Measurements from ENCODE around the gene PRSS1.
"Not testable (repeated sequence)": the region's sequence is repeated elsewhere in the genome, so short reads cannot be mapped to it uniquely, and the experiment has no call there.

PRSS1 gene

GRCh38 chr7:142752376-142753225, 3.3 kb downstream of the PRSS1 start:
- H3K9ac ChIP-seq (ENCODE audit: low read depth, low read length): no peak overlapping the region
- no peaks in the 10 kb centered on the region for H3K79me2 ChIP-seq (ENCODE audit: insufficient read depth, low read length)
- H4K20me1 ChIP-seq (ENCODE audit: insufficient read depth, low read length): no peaks in the 10 kb centered on the region
- DNase-seq: no peak
- no peak overlapping the region for H2AFZ ChIP-seq (ENCODE audit: low read depth, low read length)
- no peak for TF ChIP-seq CTCF (IDR thresholded peaks at IDR 0.05; ENCODE audit: borderline replicate concordance, extremely low read depth, low read length, poor library complexity, severe bottlenecking)
- no peak for TF ChIP-seq EZH2 (IDR thresholded peaks at IDR 0.05; ENCODE audit: borderline replicate concordance, low read depth, low read length, severe bottlenecking)
- H3K4me3 ChIP-seq (ENCODE audit: low read depth in 1 of 2, low read length in 2 of 2): no peak overlapping the region
- no peaks in the 10 kb centered on the region for H3K36me3 ChIP-seq (ENCODE audit: insufficient read depth, low read length)
- no peak overlapping the region for H3K4me2 ChIP-seq (ENCODE audit: insufficient read depth, low read length)
- no peak overlapping the region for H3K27ac ChIP-seq (ENCODE audit: low read length)
- no peaks in the 10 kb centered on the region for H3K27me3 ChIP-seq (ENCODE audit: insufficient read depth, low read length, poor library complexity)
- no peaks in the 10 kb centered on the region for H3K4me1 ChIP-seq (ENCODE audit: insufficient read depth, low read length)
- no peak for ATAC-seq (ENCODE audit: insufficient read depth, low read depth)
- no peaks in the 10 kb centered on the region for H3K9me3 ChIP-seq (ENCODE audit: insufficient read depth, low read length, severe bottlenecking)

GRCh38 chr7:142753366-142753765, 4.1 kb downstream of the PRSS1 start:
- Histone ChIP-seq H3K27me3 (ENCODE audit: insufficient read depth, low read length, poor library complexity) (no peaks in the 10 kb centered on the region), H3K79me2 (ENCODE audit: insufficient read depth, low read length) (no peaks in the 10 kb centered on the region), H3K4me2 (ENCODE audit: insufficient read depth, low read length) (no peak overlapping the region), H4K20me1 (ENCODE audit: insufficient read depth, low read length) (no peaks in the 10 kb centered on the region), H2AFZ (ENCODE audit: low read depth, low read length) (no peak overlapping the region), H3K9ac (ENCODE audit: low read depth, low read length) (no peak overlapping the region), H3K9me3 (ENCODE audit: insufficient read depth, low read length, severe bottlenecking) (no peaks in the 10 kb centered on the region), H3K4me1 (ENCODE audit: insufficient read depth, low read length) (no peaks in the 10 kb centered on the region), H3K27ac (ENCODE audit: low read length) (no peak overlapping the region), H3K4me3 (ENCODE audit: low read depth in 1 of 2, low read length in 2 of 2) (no peak overlapping the region), H3K36me3 (ENCODE audit: insufficient read depth, low read length) (no peaks in the 10 kb centered on the region)
- ATAC-seq (ENCODE audit: insufficient read depth, low read depth) (no peak), DNase-seq (no peak)
- no peak for TF ChIP-seq EZH2 (IDR thresholded peaks at IDR 0.05; ENCODE audit: borderline replicate concordance, low read depth, low read length, severe bottlenecking)
- no peak for TF ChIP-seq CTCF (IDR thresholded peaks at IDR 0.05; ENCODE audit: borderline replicate concordance, extremely low read depth, low read length, poor library complexity, severe bottlenecking)

GRCh38 chr7:142753925-142754491, 4.7 kb downstream of the PRSS1 start:
- H3K4me3 ChIP-seq (ENCODE audit: low read depth in 1 of 2, low read length in 2 of 2); H3K27me3 ChIP-seq (ENCODE audit: insufficient read depth, low read length, poor library complexity); H4K20me1 ChIP-seq (ENCODE audit: insufficient read depth, low read length); H3K36me3 ChIP-seq (ENCODE audit: insufficient read depth, low read length); H3K9ac ChIP-seq (ENCODE audit: low read depth, low read length); ATAC-seq (ENCODE audit: insufficient read depth, low read depth); H3K4me2 ChIP-seq (ENCODE audit: insufficient read depth, low read length); H3K79me2 ChIP-seq (ENCODE audit: insufficient read depth, low read length); H2AFZ ChIP-seq (ENCODE audit: low read depth, low read length); H3K9me3 ChIP-seq (ENCODE audit: insufficient read depth, low read length, severe bottlenecking); H3K4me1 ChIP-seq (ENCODE audit: insufficient read depth, low read length); H3K27ac ChIP-seq (ENCODE audit: low read length); DNase-seq: not testable (repeated sequence)
